ENCODE measurements around the gene ZNF224.
"Not testable (repeated sequence)": the region's sequence is repeated elsewhere in the genome, so short reads cannot be mapped to it uniquely, and the experiment has no call there.

ZNF224 gene

GRCh38 chr19:44107751-44108150, 13.6 kb downstream of the ZNF224 start:
- H3K4me3 ChIP-seq (ENCODE audit: low read length), result no peak overlapping the region
- TF ChIP-seq CTCF (conservative IDR thresholded peaks at IDR 0.05; ENCODE audit: low read depth, low read length), result no peak
- DNase-seq (ENCODE audit: low read depth), result no peak

- no peak for DNase-seq (ENCODE audit: low read depth)
- no peak for TF ChIP-seq CTCF (conservative IDR thresholded peaks at IDR 0.05; ENCODE audit: low read depth, low read length)
- H3K4me3 ChIP-seq (ENCODE audit: low read length), result no peak overlapping the region
Measured at GRCh38 chr19:44109458-44109857, 15.3 kb downstream of the ZNF224 start.

GRCh38 chr19:44111910-44112463, 17.8 kb downstream of the ZNF224 start:
- H3K4me3 ChIP-seq (ENCODE audit: low read length), result peak overlapping the region; percentile 97
- peak; percentile 71 for DNase-seq (ENCODE audit: low read depth)
- no peak for TF ChIP-seq CTCF (conservative IDR thresholded peaks at IDR 0.05; ENCODE audit: low read depth, low read length)

- no peak for TF ChIP-seq CTCF (conservative IDR thresholded peaks at IDR 0.05; ENCODE audit: low read depth, low read length)
- peak overlapping the region; percentile 97 for H3K4me3 ChIP-seq (ENCODE audit: low read length)
- DNase-seq (ENCODE audit: low read depth), result no peak
Measured at GRCh38 chr19:44112802-44113137, 18.6 kb downstream of the ZNF224 start.

- no peak for TF ChIP-seq CTCF (conservative IDR thresholded peaks at IDR 0.05; ENCODE audit: low read depth, low read length)
- DNase-seq (ENCODE audit: low read depth), result peak; percentile 96
- peak within 1 kb of the TSS; percentile 97 for H3K4me3 ChIP-seq (ENCODE audit: low read length)
Measured at GRCh38 chr19:44113138-44113783, 19.1 kb downstream of the ZNF224 start, which contains the start of gene ZNF225. Gene ZNF225 (plus strand): TSS chr19:44113399. CDS start chr19:44115828, 2,429 bp downstream.

- TF ChIP-seq CTCF (conservative IDR thresholded peaks at IDR 0.05; ENCODE audit: low read depth, low read length), result no peak
- H3K4me3 ChIP-seq (ENCODE audit: low read length), result peak overlapping the region; percentile 97
- DNase-seq (ENCODE audit: low read depth), result no peak
Measured at GRCh38 chr19:44113784-44114390, 19.7 kb downstream of the ZNF224 start.

- not testable (repeated sequence) for H3K4me3 ChIP-seq (ENCODE audit: low read length); DNase-seq (ENCODE audit: low read depth)
Measured at GRCh38 chr19:44121162-44121561, 27.0 kb downstream of the ZNF224 start.

All from retinal pigment epithelial cell (primary cell).